GM12878 (cell line): ENCODE measurements around the gene ANAPC16. TPM values are rescaled to one million over a fixed set of nuclear protein-coding genes. Genes with fewer than 3 reads are reported as not detected.

Experiments
- ATAC-seq: fragments of 200-7000 bp; cut with Tn5 transposase; 3 replicates; pipeline ENCODE4 v1.9.1; 2020; ENCODE audit warnings: mild to moderate bottlenecking, moderate library complexity
- BruUV-seq: library from RNA; stranded (reverse); fragments of 400-500 nt; replicated peaks from 2 replicates; lab custom pipeline; 2021; lab: Mats Ljungman, UMichigan
- CTCF ChIA-PET: fragments of 300-600 bp; sonication (Branson Sonifier 250); formaldehyde crosslinking; extraction: SDS; loops from one replicate; lab custom pipeline; 2021; ENCODE audit warnings: inconsistent platforms; lab: Yijun Ruan, JAX
- POLR2A ChIA-PET: fragments of 350-600 bp; formaldehyde crosslinking; extraction: SDS; loops from one replicate; lab custom pipeline; 2021; ENCODE audit warnings: inconsistent platforms; lab: Charles Lee
- RAD21 ChIA-PET: fragments of 300-600 bp; sonication (Branson Sonifier 250); formaldehyde crosslinking; loops from one replicate; lab custom pipeline; 2023; ENCODE audit warnings: antibody characterized with exemption; ENCODE audit not compliant: unreplicated experiment; lab: Charles Lee
- SMC1A ChIA-PET: fragments of 300-600 bp; sonication (Branson Sonifier 250); formaldehyde crosslinking; loops from one replicate; lab custom pipeline; 2023; ENCODE audit not compliant: unreplicated experiment, uncharacterized antibody; lab: Charles Lee
- DNase-seq: peaks from one replicate; pipeline ENCODE4 v3.0.0-alpha.2; 2011; ENCODE audit warnings: low read depth, low spot score
- FAIRE-seq: peaks from 3 replicates; lab custom pipeline; 2011; peaks lifted over from hg19 to GRCh38; lab: Jason Lieb, UNC
- H2AFZ ChIP-seq: 2 replicates; pipeline ENCODE4 v1.6.0; 2011; ENCODE audit warnings: low read depth, low read length, control low read depth; ENCODE audit not compliant: control insufficient read depth
- H3K27ac ChIP-seq: 2 replicates; pipeline ENCODE4 v1.5.1; 2011; ENCODE audit warnings: control low read depth; ENCODE audit not compliant: control insufficient read depth, insufficient read depth
- H3K27me3 ChIP-seq, 2 experiments: replicated peaks in 1 of 2; 2 replicates each; pipeline versions ENCODE4 v1.6.0 to v1.6.1; 2011; ENCODE audit warnings: low read length in 1 of 2; ENCODE audit not compliant: control insufficient read depth in 2 of 2, insufficient read depth in 2 of 2
- H3K36me3 ChIP-seq, 2 experiments: 2 replicates each; pipeline ENCODE4 v1.5.1; 2011; ENCODE audit warnings: low read length in 1 of 2; ENCODE audit not compliant: control insufficient read depth in 2 of 2, insufficient read depth in 2 of 2
- H3K4me1 ChIP-seq: 2 replicates; pipeline ENCODE4 v1.6.1; 2011; ENCODE audit warnings: mild to moderate bottlenecking, low read length, moderate library complexity, mixed read lengths; ENCODE audit not compliant: control insufficient read depth, insufficient read depth
- H3K4me2 ChIP-seq: 2 replicates; pipeline ENCODE4 v1.6.0; 2011; ENCODE audit warnings: control low read depth; ENCODE audit not compliant: control insufficient read depth, insufficient read depth
- H3K4me3 ChIP-seq: fragments of 200-600 bp; sonication (generic); 2 replicates; pipeline ENCODE4 v1.5.1; 2016
- H3K79me2 ChIP-seq: 2 replicates; pipeline ENCODE4 v1.6.0; 2011; ENCODE audit warnings: low read length; ENCODE audit not compliant: control insufficient read depth, insufficient read depth
- H3K9ac ChIP-seq: 2 replicates; pipeline ENCODE4 v1.8.0; 2011; ENCODE audit warnings: low read length, control low read depth, mixed read lengths; ENCODE audit not compliant: control insufficient read depth, insufficient read depth
- H3K9me3 ChIP-seq: replicated peaks from 3 replicates; pipeline ENCODE4 v1.5.1; 2011; ENCODE audit warnings: mild to moderate bottlenecking, low read length; ENCODE audit not compliant: control insufficient read depth, insufficient read depth
- H4K20me1 ChIP-seq: 2 replicates; pipeline ENCODE4 v1.6.0; 2011; ENCODE audit not compliant: control insufficient read depth, insufficient read depth
- ATF7 ChIP-seq: fragments of 450-650 bp; IDR thresholded peaks from 2 replicates; pipeline ENCODE4 v1.6.1; 2016; ENCODE audit warnings: low read depth, mild to moderate bottlenecking
- BACH1 ChIP-seq: fragments of 450-650 bp; IDR thresholded peaks from 2 replicates; pipeline ENCODE4 v1.6.1; 2017; ENCODE audit warnings: mild to moderate bottlenecking, borderline replicate concordance
- GABPA ChIP-seq: IDR thresholded peaks from 2 replicates; pipeline ENCODE4 v1.6.1; 2014; ENCODE audit warnings: antibody characterized with exemption, low read depth, mild to moderate bottlenecking, inconsistent platforms
- IKZF1 ChIP-seq: fragments of 450-650 bp; conservative IDR thresholded peaks from 2 replicates; pipeline ENCODE4 v1.6.1; 2017; ENCODE audit warnings: antibody characterized with exemption, mild to moderate bottlenecking
- RBBP5 ChIP-seq: fragments of 200-600 bp; sonication (generic); conservative IDR thresholded peaks from 2 replicates; pipeline ENCODE4 v1.6.1; 2016
- SIN3A ChIP-seq: IDR thresholded peaks from 2 replicates; pipeline ENCODE4 v1.6.1; 2012; ENCODE audit warnings: low read depth, low read length, improper control_type of control experiment
- ZNF384 ChIP-seq: IDR thresholded peaks from 2 replicates; pipeline ENCODE4 v1.6.1; 2012; ENCODE audit warnings: low read depth, mild to moderate bottlenecking, low read length, improper control_type of control experiment, borderline replicate concordance
- ZNF687 ChIP-seq: fragments of 450-650 bp; IDR thresholded peaks from 2 replicates; pipeline ENCODE4 v1.6.1; 2017; ENCODE audit warnings: mild to moderate bottlenecking, moderate library complexity
- WGBS: methylation state at CpG from one replicate; pipeline ENCODE4 v1.1.6; 2016; ENCODE audit warnings: low lambda C conversion rate; ENCODE audit not compliant: insufficient replicate concordance, insufficient coverage; ENCODE audit errors: missing lambda C conversion rate; 5-methylcytosine and 5-hydroxymethylcytosine counted together
- in situ Hi-C: fragments of 300-500 bp; cut with MboI; formaldehyde crosslinking; loops from 9 replicates; pipeline ENCODE4 v1.14.3; 2018; ENCODE audit warnings: mixed read lengths
- intact Hi-C: fragments of 100-400 bp; cut with micrococcal nuclease; formaldehyde crosslinking; loops from one replicate; pipeline ENCODE4 v1.14.2; 2022; ENCODE audit not compliant: unreplicated experiment
- polyA plus RNA-seq, 11 experiments: library from polyadenylated mRNA; depleted of rRNA in 4 of 11; unstranded in 6 of 11; stranded (reverse) in 5 of 11; fragments of >200 nt; fragmentation: Nextera tagmentation in 4 of 11; fragmentation: Illumina TruSeq in 1 of 11; extraction: Ambion mirVana in 4 of 11; extraction: Trizol in 1 of 11; gene quantifications; 1 replicate in 1 of 11; 2 replicates in 10 of 11; pipeline versions ENCODE4 v1.2.1 to v1.2.3, GENCODE V29; 2011 to 2016; ENCODE audit warnings: inconsistent platforms in 2 of 11, missing spikeins in 2 of 11, low read depth in 1 of 11
- total RNA-seq, 4 experiments: library from RNA; depleted of rRNA in 3 of 4; stranded (reverse); fragments of >200 nt in 3 of 4; fragmentation: Illumina TruSeq in 1 of 4; extraction: Trizol in 1 of 4; gene quantifications; 2 replicates each; pipeline versions ENCODE4 v1.2.1 to v1.2.3, GENCODE V29; 2013 to 2021
- TF ChIP-seq, protein P1 (sequence below), 3 experiments: IDR thresholded peaks in 2 of 3; conservative IDR thresholded peaks in 1 of 3; 2 replicates each; pipeline ENCODE4 v1.5.1; 2011; ENCODE audit warnings: low read depth in 3 of 3, low read length in 3 of 3, mild to moderate bottlenecking in 3 of 3, control low read depth in 2 of 3, moderate library complexity in 2 of 3, inconsistent platforms in 1 of 3, mixed read lengths in 1 of 3; ENCODE audit not compliant: control insufficient read depth in 2 of 3, insufficient read depth in 1 of 3; ENCODE audit errors: extremely low read depth in 1 of 3
- TF ChIP-seq, protein P2 (sequence below): fragments of 150-350 bp; IDR thresholded peaks from 2 replicates; pipeline ENCODE4 v1.6.1; 2016; ENCODE audit warnings: low read depth, low read length

ANAPC16 gene
- total and polyA plus RNA-seq, 10 of the 15 experiments (the other 5 are each of a cell fraction or from before 2014, with no cell fraction given) = 66.9 to 208 (median 134) TPM

DNA sequence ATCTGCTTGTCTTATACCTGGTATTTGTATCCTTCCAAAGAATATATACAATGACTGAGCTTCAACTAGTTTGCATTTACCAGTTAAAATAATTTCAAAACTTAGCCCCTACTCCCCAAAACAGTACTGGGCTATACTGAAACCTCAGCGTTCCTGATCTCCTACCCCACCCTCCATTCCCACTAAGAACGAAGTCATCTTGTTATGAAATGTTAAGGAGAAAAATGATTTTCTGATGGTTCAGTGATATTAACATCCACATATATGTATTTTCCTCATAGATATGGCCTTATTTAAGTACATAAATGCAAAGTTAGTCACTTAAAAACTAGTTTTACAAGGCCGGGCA is 28.9 kb upstream of the ANAPC16 start (continued):
- TF ChIP-seq, protein P1, sequence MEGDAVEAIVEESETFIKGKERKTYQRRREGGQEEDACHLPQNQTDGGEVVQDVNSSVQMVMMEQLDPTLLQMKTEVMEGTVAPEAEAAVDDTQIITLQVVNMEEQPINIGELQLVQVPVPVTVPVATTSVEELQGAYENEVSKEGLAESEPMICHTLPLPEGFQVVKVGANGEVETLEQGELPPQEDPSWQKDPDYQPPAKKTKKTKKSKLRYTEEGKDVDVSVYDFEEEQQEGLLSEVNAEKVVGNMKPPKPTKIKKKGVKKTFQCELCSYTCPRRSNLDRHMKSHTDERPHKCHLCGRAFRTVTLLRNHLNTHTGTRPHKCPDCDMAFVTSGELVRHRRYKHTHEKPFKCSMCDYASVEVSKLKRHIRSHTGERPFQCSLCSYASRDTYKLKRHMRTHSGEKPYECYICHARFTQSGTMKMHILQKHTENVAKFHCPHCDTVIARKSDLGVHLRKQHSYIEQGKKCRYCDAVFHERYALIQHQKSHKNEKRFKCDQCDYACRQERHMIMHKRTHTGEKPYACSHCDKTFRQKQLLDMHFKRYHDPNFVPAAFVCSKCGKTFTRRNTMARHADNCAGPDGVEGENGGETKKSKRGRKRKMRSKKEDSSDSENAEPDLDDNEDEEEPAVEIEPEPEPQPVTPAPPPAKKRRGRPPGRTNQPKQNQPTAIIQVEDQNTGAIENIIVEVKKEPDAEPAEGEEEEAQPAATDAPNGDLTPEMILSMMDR (IDR thresholded peaks at IDR 0.05 in 2 of 3, conservative IDR thresholded peaks at IDR 0.05 in 1 of 3; ENCODE audit: control insufficient read depth in 2 of 3, extremely low read depth in 1 of 3, insufficient read depth in 1 of 3, low read depth in 3 of 3, low read length in 3 of 3) = no peak
- TF ChIP-seq BACH1 = no peak
- TF ChIP-seq ATF7 = no peak
- no peak for TF ChIP-seq IKZF1
- TF ChIP-seq SIN3A = no peak

DNA sequence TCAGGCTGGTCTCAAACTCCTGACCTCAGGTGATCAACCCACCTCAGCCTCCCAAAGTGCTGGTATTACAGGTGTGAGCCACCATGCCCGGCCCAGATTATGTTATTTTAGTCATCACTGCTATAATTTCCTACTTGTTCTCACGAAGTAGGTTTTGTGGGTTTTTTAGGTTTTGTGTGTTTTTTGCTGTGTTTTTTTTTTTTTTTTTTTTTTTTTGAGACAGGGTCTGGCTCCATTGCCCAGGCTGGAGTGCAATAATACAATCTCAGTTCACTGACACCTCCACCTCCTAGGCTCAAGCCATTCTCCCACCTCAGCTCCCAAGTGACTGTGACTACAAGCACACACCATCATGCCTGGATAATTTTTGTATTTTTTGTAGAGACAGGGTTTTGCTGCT is 20.9 kb upstream of the ANAPC16 start:
- no peak for FAIRE-seq
- ChIA-PET POLR2A (no interaction called here), RAD21 (interaction anchor here (0.7 kb wide), 1 partner anchor 35 kb away, joined by 3 read pairs; no protein-coding TSS in a partner anchor), CTCF (interaction anchor here (0.6 to 0.9 kb wide), 2 partner anchors 22 to 64 kb away, joined by 3 read pairs; no protein-coding TSS in a partner anchor), SMC1A (interaction anchor here (1.5 kb wide), 1 partner anchor 21 kb away, joined by 4 read pairs; the partner anchor contains the start of genes ANAPC16 and ASCC1)
- Histone ChIP-seq H3K27ac (no peak overlapping the region), H3K9me3 (no peaks in the 10 kb centered on the region), H2AFZ (no peak overlapping the region), H3K36me3 (peaks cover 0 to 27% of the 10 kb centered on the region in 2 experiments; a peak in 1 of 4 replicates), H3K4me3 (no peak overlapping the region), H4K20me1 (no peaks in the 10 kb centered on the region), H3K9ac (no peak overlapping the region), H3K4me1 (no peaks in the 10 kb centered on the region), H3K79me2 (no peaks in the 10 kb centered on the region), H3K27me3 (no peaks in the 10 kb centered on the region), H3K4me2 (no peak overlapping the region)
- no TSS peak for BruUV-seq
- no peak for DNase-seq
- WGBS = 19% methylated on average over 2 of the region's 2 CpGs
- intact Hi-C loops = no loop called here
- ATAC-seq = no peak
- in situ Hi-C loops = no loop called here
- TF ChIP-seq GABPA (no peak), RBBP5 (no peak), ZNF384 (no peak), ZNF687 (no peak)
- TF ChIP-seq, protein P2, sequence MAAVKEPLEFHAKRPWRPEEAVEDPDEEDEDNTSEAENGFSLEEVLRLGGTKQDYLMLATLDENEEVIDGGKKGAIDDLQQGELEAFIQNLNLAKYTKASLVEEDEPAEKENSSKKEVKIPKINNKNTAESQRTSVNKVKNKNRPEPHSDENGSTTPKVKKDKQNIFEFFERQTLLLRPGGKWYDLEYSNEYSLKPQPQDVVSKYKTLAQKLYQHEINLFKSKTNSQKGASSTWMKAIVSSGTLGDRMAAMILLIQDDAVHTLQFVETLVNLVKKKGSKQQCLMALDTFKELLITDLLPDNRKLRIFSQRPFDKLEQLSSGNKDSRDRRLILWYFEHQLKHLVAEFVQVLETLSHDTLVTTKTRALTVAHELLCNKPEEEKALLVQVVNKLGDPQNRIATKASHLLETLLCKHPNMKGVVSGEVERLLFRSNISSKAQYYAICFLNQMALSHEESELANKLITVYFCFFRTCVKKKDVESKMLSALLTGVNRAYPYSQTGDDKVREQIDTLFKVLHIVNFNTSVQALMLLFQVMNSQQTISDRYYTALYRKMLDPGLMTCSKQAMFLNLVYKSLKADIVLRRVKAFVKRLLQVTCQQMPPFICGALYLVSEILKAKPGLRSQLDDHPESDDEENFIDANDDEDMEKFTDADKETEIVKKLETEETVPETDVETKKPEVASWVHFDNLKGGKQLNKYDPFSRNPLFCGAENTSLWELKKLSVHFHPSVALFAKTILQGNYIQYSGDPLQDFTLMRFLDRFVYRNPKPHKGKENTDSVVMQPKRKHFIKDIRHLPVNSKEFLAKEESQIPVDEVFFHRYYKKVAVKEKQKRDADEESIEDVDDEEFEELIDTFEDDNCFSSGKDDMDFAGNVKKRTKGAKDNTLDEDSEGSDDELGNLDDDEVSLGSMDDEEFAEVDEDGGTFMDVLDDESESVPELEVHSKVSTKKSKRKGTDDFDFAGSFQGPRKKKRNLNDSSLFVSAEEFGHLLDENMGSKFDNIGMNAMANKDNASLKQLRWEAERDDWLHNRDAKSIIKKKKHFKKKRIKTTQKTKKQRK = no peak
